HG03025 (cell line): ENCODE results near the gene PPP3CA.

Experiments
- ATAC-seq: cut with Tn5 transposase; IDR thresholded peaks from one replicate; pipeline ENCODE4 v1.9.1; 2021; ENCODE audit warnings: mild to moderate bottlenecking, moderate library complexity; ENCODE audit not compliant: unreplicated experiment, low FRiP score

The PPP3CA gene

GRCh38 chr4:101332424-101332823 is 14.9 kb downstream of the PPP3CA start:
- ATAC-seq = no peak

- no peak for ATAC-seq
Observed at GRCh38 chr4:101331017-101331416, 16.3 kb downstream of the PPP3CA start.

GRCh38 chr4:101329592-101329991 is 17.7 kb downstream of the PPP3CA start:
- no peak for ATAC-seq

GRCh38 chr4:101328063-101328602 is 19.2 kb downstream of the PPP3CA start:
- ATAC-seq = peak; percentile 73

GRCh38 chr4:101326576-101326975 is 20.8 kb downstream of the PPP3CA start:
- ATAC-seq = no peak

- ATAC-seq = no peak
Observed at GRCh38 chr4:101322743-101323142, 24.6 kb downstream of the PPP3CA start.

- no peak for ATAC-seq
Observed at GRCh38 chr4:101321481-101322042, 25.8 kb downstream of the PPP3CA start.

GRCh38 chr4:101315786-101316185 is 31.5 kb downstream of the PPP3CA start:
- no peak for ATAC-seq

GRCh38 chr4:101315041-101315440 is 32.3 kb downstream of the PPP3CA start:
- no peak for ATAC-seq

GRCh38 chr4:101309925-101310324 is 37.4 kb downstream of the PPP3CA start:
- ATAC-seq = no peak

- no peak for ATAC-seq
Observed at GRCh38 chr4:101307899-101308298, 39.4 kb downstream of the PPP3CA start.

GRCh38 chr4:101306764-101307615 is 40.3 kb downstream of the PPP3CA start:
- ATAC-seq = no peak

- ATAC-seq = peak; percentile 72
Observed at GRCh38 chr4:101306225-101306624, 41.1 kb downstream of the PPP3CA start.

GRCh38 chr4:101304916-101305315 is 42.4 kb downstream of the PPP3CA start:
- ATAC-seq = no peak

- no peak for ATAC-seq
Observed at GRCh38 chr4:101299899-101300540, 47.3 kb downstream of the PPP3CA start.

GRCh38 chr4:101299021-101299420 is 48.3 kb downstream of the PPP3CA start:
- ATAC-seq = no peak

GRCh38 chr4:101295691-101296090 is 51.6 kb downstream of the PPP3CA start:
- no peak for ATAC-seq

GRCh38 chr4:101294597-101294996 is 52.7 kb downstream of the PPP3CA start:
- ATAC-seq = no peak

- no peak for ATAC-seq
Observed at GRCh38 chr4:101292901-101293300, 54.4 kb downstream of the PPP3CA start.

- ATAC-seq = no peak
Observed at GRCh38 chr4:101292214-101292613, 55.1 kb downstream of the PPP3CA start.

- ATAC-seq = no peak
Observed at GRCh38 chr4:101291198-101291597, 56.1 kb downstream of the PPP3CA start.
